HG03460 (cell line): ENCODE results near the gene MGLL.

Experiments
- ATAC-seq: cut with Tn5 transposase; IDR thresholded peaks from one replicate; pipeline ENCODE4 v1.9.1; 2021; ENCODE audit not compliant: unreplicated experiment

The MGLL gene

DNA sequence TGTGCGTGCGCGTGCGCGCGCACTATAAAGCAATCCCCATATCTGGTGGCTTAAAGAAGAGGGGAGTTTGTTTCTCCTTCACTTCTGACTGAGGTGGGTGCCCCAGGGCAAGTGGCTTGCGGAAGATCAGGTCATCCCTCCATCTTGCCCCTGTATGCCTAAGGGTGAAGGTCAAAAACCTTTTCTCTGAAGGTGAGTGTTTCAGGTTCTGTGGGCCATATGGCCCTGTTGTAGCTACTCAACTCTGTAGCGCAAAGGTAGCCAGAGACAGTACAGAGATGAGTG is 144.1 kb downstream of the MGLL start:
- ATAC-seq: no peak

DNA sequence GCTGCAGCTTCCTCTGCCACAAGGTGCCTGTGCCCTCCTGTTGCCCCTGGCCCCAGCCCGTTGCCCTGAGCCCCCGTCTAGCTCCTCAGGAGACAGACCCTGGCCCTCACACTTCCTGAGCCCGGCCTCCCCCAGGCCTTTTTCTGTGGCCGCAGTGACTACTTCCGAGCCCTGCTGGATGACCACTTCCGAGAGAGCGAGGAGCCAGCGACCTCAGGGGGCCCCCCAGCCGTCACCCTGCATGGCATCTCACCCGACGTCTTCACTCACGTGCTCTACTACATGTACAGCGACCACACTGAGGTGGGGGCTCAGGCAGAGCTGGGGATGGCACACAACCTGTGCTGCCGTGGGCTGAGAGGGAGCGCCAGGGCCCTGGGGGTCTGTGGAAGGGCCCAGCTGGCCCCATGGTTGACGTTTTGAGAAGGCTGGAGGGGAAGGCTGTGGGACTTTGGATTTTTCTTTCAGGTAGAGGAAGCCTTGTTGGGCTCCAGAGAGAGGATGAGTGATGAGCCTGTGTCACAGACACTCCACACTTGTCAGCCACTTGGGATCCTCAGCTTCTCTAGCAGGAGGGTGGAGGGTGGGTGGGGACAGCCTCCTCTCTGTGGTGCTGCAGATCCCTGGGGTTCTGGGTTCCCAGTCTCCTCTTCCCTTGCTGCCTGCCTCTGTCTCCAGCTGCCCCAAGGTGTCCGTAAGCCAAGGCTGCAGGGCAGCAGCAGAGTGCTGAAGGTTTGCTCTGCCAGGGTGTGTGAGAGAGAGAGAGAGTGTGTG is 144.6 kb downstream of the MGLL start:
- ATAC-seq: no peak

GRCh38 chr3:127676921-127677351 is 145.4 kb downstream of the MGLL start:
- ATAC-seq: no peak

DNA sequence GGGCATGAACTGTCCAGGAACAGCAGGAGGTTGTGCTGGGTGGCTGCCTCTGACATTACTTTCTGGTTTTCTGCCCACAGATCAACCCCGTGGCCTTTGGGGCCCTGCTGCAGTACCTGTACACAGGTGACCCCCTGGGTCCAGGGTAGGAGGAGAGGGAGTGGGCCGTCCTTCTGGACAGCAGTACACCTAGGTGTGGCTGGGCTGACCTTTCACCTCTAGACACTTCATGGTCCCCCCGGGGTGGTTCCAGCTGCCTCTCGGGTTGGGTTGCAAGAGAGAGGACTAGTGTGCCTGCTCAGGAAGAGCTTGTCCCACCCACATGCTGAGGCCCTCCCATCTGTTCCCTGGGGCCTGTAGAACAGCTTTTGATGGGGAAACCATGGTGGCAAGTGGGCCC is 145.9 kb downstream of the MGLL start:
- no peak for ATAC-seq

GRCh38 chr3:127675651-127676391 is 146.5 kb downstream of the MGLL start:
- no peak for ATAC-seq

DNA sequence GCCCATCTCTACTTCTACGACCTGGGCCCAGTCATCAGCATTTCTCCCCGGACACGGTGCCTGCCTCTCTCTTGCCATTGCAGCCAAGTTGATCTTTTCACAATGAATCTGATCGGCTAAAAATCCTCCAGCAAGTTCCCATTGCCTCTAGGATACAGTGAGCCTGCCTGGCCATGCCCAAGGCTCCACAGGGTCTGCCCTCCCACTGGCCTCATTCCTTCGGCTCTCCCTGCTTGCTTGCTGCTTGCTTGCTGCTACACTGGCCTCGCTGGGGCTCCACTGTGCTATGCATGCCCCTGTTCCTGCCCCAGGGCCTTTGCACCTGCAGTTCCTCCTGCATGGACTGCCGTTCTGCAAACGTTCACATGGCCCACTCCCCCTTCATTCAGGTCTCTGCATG is 147.5 kb downstream of the MGLL start:
- no peak for ATAC-seq

DNA sequence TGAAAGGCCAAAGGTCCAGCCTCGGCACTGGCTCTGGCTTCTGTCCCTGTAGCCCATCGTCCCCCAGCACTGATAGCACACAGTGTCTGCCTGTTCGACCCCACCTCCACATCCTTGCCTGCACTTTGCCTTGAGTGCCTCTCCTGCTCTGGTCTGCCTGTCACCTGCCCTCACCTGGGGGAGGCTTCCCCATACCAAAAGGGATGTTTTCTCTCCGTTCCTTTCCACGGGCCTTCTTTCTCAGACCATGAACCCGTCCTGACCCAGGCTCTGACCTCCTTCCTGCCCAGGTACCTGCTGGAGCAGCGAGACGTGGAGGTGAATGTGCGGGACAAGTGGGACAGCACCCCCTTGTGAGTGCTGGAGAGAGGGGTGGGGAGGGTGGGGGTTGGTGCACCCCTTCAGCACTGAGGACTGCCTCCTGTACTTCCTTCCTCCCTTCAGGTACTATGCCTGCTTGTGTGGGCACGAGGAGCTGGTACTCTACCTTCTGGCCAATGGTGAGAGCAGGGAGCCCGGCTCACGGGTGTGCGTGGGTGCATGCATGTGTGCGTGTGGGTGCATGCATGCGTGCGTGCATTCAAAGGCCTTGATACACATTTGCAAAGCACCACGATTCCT is 148.1 kb downstream of the MGLL start:
- ATAC-seq: no peak

DNA sequence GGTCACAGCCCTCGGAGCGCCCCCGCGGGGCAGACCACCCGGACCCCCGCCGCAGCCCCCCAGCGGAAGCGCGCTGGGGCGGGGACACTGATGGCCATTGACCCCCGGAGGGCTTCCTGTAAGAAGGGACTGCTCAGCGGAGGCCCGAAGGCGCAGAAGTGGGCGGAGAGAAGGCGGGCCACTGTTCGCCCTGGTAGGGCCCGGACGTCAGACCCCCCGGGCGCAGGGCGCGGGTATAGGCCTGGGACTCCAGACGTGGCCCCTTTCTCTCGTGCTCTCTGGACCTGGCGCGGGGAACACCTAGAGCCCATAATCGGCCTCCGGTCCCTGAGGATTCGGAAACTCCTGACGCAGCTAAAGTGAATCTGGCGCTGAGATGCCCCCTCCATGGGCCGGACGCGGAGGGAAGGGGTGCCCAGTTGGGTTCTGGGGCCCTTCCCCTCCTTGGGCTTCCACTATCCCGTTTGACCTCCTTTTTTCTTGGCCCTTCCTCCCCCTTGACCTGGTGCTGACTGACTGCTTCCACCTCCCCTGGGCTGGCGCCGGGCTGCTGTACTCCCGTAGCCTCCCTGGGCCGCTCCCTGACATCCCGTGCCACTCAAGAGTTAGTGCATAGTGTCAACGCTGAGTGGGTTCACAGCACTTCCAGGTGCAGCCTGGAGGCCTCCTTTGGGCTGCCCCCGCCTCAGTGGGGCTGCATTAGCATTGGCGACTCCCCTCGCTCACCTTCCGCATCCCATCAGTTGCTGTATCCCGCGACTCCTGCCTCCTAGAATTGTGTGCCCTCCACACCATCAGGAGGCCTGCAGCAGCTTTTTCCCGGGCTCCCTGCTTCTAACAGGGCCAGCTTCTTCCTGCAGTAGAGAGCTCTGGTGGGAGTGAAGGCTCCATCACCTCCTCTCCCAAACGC is 148.9 kb downstream of the MGLL start:
- ATAC-seq: peak; percentile 38

GRCh38 chr3:127672429-127673190 is 149.7 kb downstream of the MGLL start, which contains the start of gene ABTB1:
Gene ABTB1 (plus strand): TSS chr3:127672952. CDS start chr3:127673026, 74 bp downstream.
- ATAC-seq: peak; percentile 74

GRCh38 chr3:127671523-127672428 is 150.5 kb downstream of the MGLL start:
- ATAC-seq: peak; percentile 19

- ATAC-seq: no peak
These were observed 151.4 kb downstream of the MGLL start for GRCh38 chr3:127670761-127671522.

DNA sequence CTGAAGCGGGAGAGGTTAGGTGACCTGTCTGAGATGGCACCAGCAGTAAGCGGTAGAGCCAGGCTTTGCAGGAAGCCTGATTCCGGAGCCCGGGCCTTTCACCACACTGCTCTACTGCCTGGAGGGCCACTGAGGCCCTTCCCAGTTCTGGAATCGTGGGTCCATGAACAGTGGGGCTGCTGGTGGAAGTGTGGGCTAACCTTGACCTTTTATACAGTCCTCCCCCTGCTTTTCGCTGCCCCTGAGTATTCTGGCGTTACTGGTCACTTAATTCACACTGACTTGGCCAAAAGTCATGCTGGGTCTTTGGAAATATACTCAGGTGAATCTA is 152.1 kb downstream of the MGLL start:
- ATAC-seq: no peak

DNA sequence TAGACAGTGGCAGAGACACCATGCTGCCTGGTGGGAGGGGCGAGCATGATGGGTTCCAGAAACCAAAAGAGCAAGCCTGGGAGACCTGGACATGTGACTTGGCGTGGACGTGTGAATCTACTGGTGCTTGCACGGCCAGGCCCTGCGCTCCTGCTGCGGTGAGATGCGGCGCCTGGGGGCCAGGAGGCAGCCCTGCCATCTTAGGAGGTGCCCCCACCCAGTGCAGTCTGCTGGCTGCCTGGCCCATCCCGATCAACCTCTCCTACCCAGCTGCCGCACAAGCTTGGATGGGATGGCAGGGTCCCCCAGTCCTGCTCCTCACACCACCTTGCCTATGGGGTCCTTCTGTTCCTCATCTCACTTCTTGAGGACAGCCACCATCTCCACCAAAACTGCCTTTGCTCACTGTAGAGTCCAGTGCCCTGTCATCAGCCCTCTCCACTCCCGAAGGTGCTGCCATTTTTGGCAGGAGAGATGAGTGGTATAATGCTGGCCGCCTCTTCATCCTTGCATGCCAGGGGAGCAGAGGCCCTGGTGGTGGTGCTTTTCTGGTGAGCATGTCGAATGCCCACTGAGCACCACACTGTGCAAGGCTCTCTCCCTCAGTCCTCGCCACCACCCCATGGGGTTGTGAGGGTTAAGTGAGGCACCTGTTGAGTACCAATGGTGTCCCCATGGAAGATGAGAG is 152.6 kb downstream of the MGLL start:
- no peak for ATAC-seq

DNA sequence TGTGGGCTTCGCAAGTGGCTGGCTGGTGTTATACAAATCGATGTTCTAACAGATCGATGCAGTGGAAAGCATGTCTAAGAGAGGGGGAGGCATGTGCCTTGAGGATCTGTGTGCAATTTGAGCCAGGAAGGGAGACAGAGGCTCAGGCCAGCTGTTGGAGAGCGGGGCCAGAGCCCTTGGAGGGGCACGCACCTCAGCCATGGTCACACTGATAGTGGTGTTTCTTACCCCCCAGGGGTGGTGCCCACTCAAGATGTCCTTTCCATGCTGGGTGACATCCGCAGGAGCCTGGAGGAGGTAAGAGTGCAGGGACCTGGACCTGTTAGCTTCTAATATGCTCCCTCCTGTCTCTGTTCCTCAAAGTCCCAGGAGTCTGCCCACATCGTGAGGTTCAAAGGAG is 153.4 kb downstream of the MGLL start:
- no peak for ATAC-seq

DNA sequence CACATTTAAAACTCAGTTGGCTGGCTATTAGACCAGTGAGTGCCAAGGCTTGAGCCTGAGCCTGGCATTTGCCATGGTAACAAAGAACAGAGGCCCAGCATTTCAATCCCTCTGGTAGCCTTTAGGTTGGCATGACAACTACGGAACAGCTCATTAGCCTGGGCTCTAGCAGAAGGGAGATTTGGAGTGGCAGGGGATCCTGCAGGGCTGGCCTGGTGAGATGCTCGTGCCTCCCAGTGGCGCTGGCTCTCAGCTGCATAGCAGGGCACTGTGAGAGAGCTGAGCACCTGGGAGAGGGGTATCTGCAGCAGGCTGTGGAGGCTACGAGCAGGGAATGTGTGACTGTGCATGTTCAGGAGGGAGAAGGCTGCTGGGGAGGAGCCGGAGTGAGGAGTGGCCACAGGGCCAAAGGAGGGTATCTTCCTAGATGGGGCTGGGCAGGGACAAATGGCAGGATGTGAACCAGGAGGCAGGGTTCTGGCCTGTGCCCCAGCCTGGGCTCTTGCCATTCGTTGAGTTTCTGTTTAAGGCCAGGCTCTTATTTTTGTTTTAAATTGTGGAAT is 155.1 kb downstream of the MGLL start:
- ATAC-seq: no peak

- ATAC-seq: no peak
These were observed 155.6 kb downstream of the MGLL start for GRCh38 chr3:127666676-127667075.

- no peak for ATAC-seq
These were observed 156.7 kb downstream of the MGLL start for GRCh38 chr3:127665586-127665985.

GRCh38 chr3:127665165-127665564 is 157.2 kb downstream of the MGLL start:
- no peak for ATAC-seq
